Endothelial cell of umbilical vein (primary cell): ENCODE results near the gene SLC35G6.

Experiments used
- EZH2 ChIP-seq: IDR thresholded peaks from 2 replicates; pipeline ENCODE4 v1.6.1; 2012; ENCODE audit warnings: borderline replicate concordance, low read depth, mild to moderate bottlenecking, moderate library complexity, low read length, inconsistent platforms; ENCODE audit not compliant: severe bottlenecking
- FOS ChIP-seq: IDR thresholded peaks from 2 replicates; pipeline ENCODE4 v1.6.1; 2011; ENCODE audit warnings: mild to moderate bottlenecking, low read length, moderate library complexity, borderline replicate concordance; ENCODE audit not compliant: insufficient read depth
- GATA2 ChIP-seq: IDR thresholded peaks from 2 replicates; pipeline ENCODE4 v1.7.0; 2011; ENCODE audit warnings: low read depth, mild to moderate bottlenecking, moderate library complexity, mixed read lengths, low read length; ENCODE audit not compliant: insufficient read length, insufficient read depth
- JUN ChIP-seq: IDR thresholded peaks from 2 replicates; pipeline ENCODE4 v1.6.1; 2011; ENCODE audit warnings: borderline replicate concordance, low read depth; ENCODE audit not compliant: insufficient read length, insufficient read depth
- MAX ChIP-seq: IDR thresholded peaks from 2 replicates; pipeline ENCODE4 v1.6.1; 2011; ENCODE audit not compliant: insufficient read depth, insufficient read length
- POLR2A ChIP-seq: IDR thresholded peaks from 2 replicates; pipeline ENCODE4 v1.6.1; 2012; ENCODE audit warnings: low read depth, mild to moderate bottlenecking, control low read depth, low read length
- POLR2AphosphoS5 ChIP-seq: IDR thresholded peaks from 2 replicates; pipeline ENCODE4 v1.6.1; 2012; ENCODE audit warnings: low read depth, mild to moderate bottlenecking, control low read depth, low read length, moderate library complexity; ENCODE audit not compliant: insufficient read depth
- TF ChIP-seq, protein P1 (sequence below), 2 donors: IDR thresholded peaks; 1 replicate in 1 of 2; 2 replicates in 1 of 2; pipeline ENCODE4 v1.5.1; 2011; ENCODE audit warnings: low read length in 2 of 2, mild to moderate bottlenecking in 2 of 2, moderate library complexity in 2 of 2, control low read depth in 1 of 2, inconsistent platforms in 1 of 2, low read depth in 1 of 2; ENCODE audit not compliant: insufficient read depth in 1 of 2; ENCODE audit errors: extremely low read depth in 1 of 2

GRCh38 chr17:7436556-7437368 lies 44.5 kb upstream of the SLC35G6 start:
- TF ChIP-seq, protein P1, sequence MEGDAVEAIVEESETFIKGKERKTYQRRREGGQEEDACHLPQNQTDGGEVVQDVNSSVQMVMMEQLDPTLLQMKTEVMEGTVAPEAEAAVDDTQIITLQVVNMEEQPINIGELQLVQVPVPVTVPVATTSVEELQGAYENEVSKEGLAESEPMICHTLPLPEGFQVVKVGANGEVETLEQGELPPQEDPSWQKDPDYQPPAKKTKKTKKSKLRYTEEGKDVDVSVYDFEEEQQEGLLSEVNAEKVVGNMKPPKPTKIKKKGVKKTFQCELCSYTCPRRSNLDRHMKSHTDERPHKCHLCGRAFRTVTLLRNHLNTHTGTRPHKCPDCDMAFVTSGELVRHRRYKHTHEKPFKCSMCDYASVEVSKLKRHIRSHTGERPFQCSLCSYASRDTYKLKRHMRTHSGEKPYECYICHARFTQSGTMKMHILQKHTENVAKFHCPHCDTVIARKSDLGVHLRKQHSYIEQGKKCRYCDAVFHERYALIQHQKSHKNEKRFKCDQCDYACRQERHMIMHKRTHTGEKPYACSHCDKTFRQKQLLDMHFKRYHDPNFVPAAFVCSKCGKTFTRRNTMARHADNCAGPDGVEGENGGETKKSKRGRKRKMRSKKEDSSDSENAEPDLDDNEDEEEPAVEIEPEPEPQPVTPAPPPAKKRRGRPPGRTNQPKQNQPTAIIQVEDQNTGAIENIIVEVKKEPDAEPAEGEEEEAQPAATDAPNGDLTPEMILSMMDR (IDR thresholded peaks at IDR 0.05; ENCODE audit: extremely low read depth in 1 of 2, insufficient read depth in 1 of 2, low read depth in 1 of 2, low read length in 2 of 2) = peak; percentile 79 to 88
- TF ChIP-seq GATA2 (no peak), POLR2A (peak; percentile 27), POLR2AphosphoS5 (peak; percentile 87), JUN (peak; percentile 57), EZH2 (no peak), MAX (no peak), FOS (no peak)
